Endothelial cell of umbilical vein (primary cell): ENCODE measurements around the gene HNRNPDL. TPM values are rescaled to one million over a fixed set of nuclear protein-coding genes. Genes with fewer than 3 reads are reported as not detected.

Source experiments
- BruUV-seq: library from RNA; stranded (reverse); fragments of 400-500 nt; replicated peaks from 2 replicates; lab custom pipeline; 2021; lab: Mats Ljungman, UMichigan
- CTCF ChIA-PET: fragments of 300-600, 350-600 bp; sonication (Branson Sonifier 250); formaldehyde crosslinking; loops from one replicate; lab custom pipeline; 2021; ENCODE audit warnings: antibody characterized with exemption, inconsistent platforms; lab: Charles Lee
- POLR2A ChIA-PET: fragments of 300-600, 350-600 bp; sonication (Branson Sonifier 250); formaldehyde crosslinking; loops from one replicate; lab custom pipeline; 2021; ENCODE audit warnings: antibody characterized with exemption, inconsistent platforms; lab: Charles Lee
- DNase-seq: peaks from one replicate; pipeline ENCODE4 v3.0.0-alpha.2; 2011; ENCODE audit warnings: low read depth, low spot score
- FAIRE-seq: peaks from 2 replicates; lab custom pipeline; 2011; peaks lifted over from hg19 to GRCh38; lab: Jason Lieb, UNC
- H2AFZ ChIP-seq: 2 replicates; pipeline ENCODE4 v1.6.0; 2012; ENCODE audit warnings: low read depth, low read length, control low read depth, inconsistent platforms
- H3K27ac ChIP-seq: 2 replicates; pipeline ENCODE4 v1.5.1; 2011; ENCODE audit warnings: low read depth, mild to moderate bottlenecking, control low read depth, low read length, moderate library complexity; ENCODE audit not compliant: insufficient read depth
- H3K27me3 ChIP-seq, 2 experiments: 2 replicates each; pipeline versions ENCODE4 v1.6.0 to v1.6.1; 2011; ENCODE audit warnings: low read length in 2 of 2, mixed read lengths in 1 of 2; ENCODE audit not compliant: control insufficient read depth in 2 of 2, insufficient read depth in 2 of 2
- H3K36me3 ChIP-seq, 2 experiments: 2 replicates in 1 of 2; 3 replicates in 1 of 2; pipeline ENCODE4 v1.5.1; 2011; ENCODE audit warnings: low read length in 2 of 2, mild to moderate bottlenecking in 1 of 2, moderate library complexity in 1 of 2; ENCODE audit not compliant: control insufficient read depth in 2 of 2, insufficient read depth in 2 of 2; ENCODE audit errors: extremely low read depth in 1 of 2
- H3K4me1 ChIP-seq: 3 replicates; pipeline ENCODE4 v1.5.1; 2011; ENCODE audit warnings: mild to moderate bottlenecking, low read length; ENCODE audit not compliant: control insufficient read depth, insufficient read depth; ENCODE audit errors: extremely low read depth
- H3K4me2 ChIP-seq: 2 replicates; pipeline ENCODE4 v1.6.1; 2011; ENCODE audit warnings: low read length, control low read depth, mixed read lengths; ENCODE audit not compliant: insufficient read depth
- H3K4me3 ChIP-seq, 3 experiments: fragments of 200-600 bp in 1 of 3; sonication (generic), shearing (Covaris generic) in 1 of 3; replicated peaks in 1 of 3; 2 replicates each; pipeline ENCODE4 v1.5.1; 2011 to 2016; ENCODE audit warnings: control low read depth in 3 of 3, low read length in 3 of 3, mild to moderate bottlenecking in 2 of 3, inconsistent platforms in 1 of 3, low read depth in 1 of 3, moderate library complexity in 1 of 3; ENCODE audit not compliant: insufficient read depth in 1 of 3
- H3K79me2 ChIP-seq: 2 replicates; pipeline ENCODE4 v1.6.0; 2012; ENCODE audit warnings: low read length, inconsistent platforms; ENCODE audit not compliant: control insufficient read depth, insufficient read depth
- H3K9ac ChIP-seq: replicated peaks from 2 replicates; pipeline ENCODE3; 2011; ENCODE audit warnings: low read length, control low read depth; ENCODE audit not compliant: insufficient read depth; ENCODE audit errors: extremely low read depth
- H3K9me1 ChIP-seq: replicated peaks from 3 replicates; pipeline ENCODE4 v1.6.0; 2011; ENCODE audit warnings: mild to moderate bottlenecking, low read length; ENCODE audit not compliant: control insufficient read depth, insufficient read depth; ENCODE audit errors: extremely low read depth
- H3K9me3 ChIP-seq: replicated peaks from 2 replicates; pipeline ENCODE4 v1.5.1; 2012; ENCODE audit warnings: low read length, inconsistent platforms; ENCODE audit not compliant: control insufficient read depth, insufficient read depth
- H4K20me1 ChIP-seq: replicated peaks from 2 replicates; pipeline ENCODE3; 2011; ENCODE audit warnings: mild to moderate bottlenecking, low read length; ENCODE audit not compliant: control insufficient read depth, insufficient read depth; ENCODE audit errors: extremely low read depth
- CTCF ChIP-seq, 2 donors: IDR thresholded peaks; 1 replicate in 1 of 2; 2 replicates in 1 of 2; pipeline ENCODE4 v1.5.1; 2011; ENCODE audit warnings: low read length in 2 of 2, mild to moderate bottlenecking in 2 of 2, moderate library complexity in 2 of 2, control low read depth in 1 of 2, inconsistent platforms in 1 of 2, low read depth in 1 of 2; ENCODE audit not compliant: insufficient read depth in 1 of 2; ENCODE audit errors: extremely low read depth in 1 of 2
- EZH2 ChIP-seq: IDR thresholded peaks from 2 replicates; pipeline ENCODE4 v1.6.1; 2012; ENCODE audit warnings: borderline replicate concordance, low read depth, mild to moderate bottlenecking, moderate library complexity, low read length, inconsistent platforms; ENCODE audit not compliant: severe bottlenecking
- FOS ChIP-seq: IDR thresholded peaks from 2 replicates; pipeline ENCODE4 v1.6.1; 2011; ENCODE audit warnings: mild to moderate bottlenecking, low read length, moderate library complexity, borderline replicate concordance; ENCODE audit not compliant: insufficient read depth
- GATA2 ChIP-seq: IDR thresholded peaks from 2 replicates; pipeline ENCODE4 v1.7.0; 2011; ENCODE audit warnings: low read depth, mild to moderate bottlenecking, moderate library complexity, mixed read lengths, low read length; ENCODE audit not compliant: insufficient read length, insufficient read depth
- JUN ChIP-seq: IDR thresholded peaks from 2 replicates; pipeline ENCODE4 v1.6.1; 2011; ENCODE audit warnings: borderline replicate concordance, low read depth; ENCODE audit not compliant: insufficient read length, insufficient read depth
- MAX ChIP-seq: IDR thresholded peaks from 2 replicates; pipeline ENCODE4 v1.6.1; 2011; ENCODE audit not compliant: insufficient read depth, insufficient read length
- MYC ChIP-seq: IDR thresholded peaks from one replicate; pipeline ENCODE4 v1.6.1; 2011; ENCODE audit warnings: mild to moderate bottlenecking, low read depth, low read length
- POLR2A ChIP-seq: IDR thresholded peaks from 2 replicates; pipeline ENCODE4 v1.6.1; 2012; ENCODE audit warnings: low read depth, mild to moderate bottlenecking, control low read depth, low read length
- POLR2AphosphoS5 ChIP-seq: IDR thresholded peaks from 2 replicates; pipeline ENCODE4 v1.6.1; 2012; ENCODE audit warnings: low read depth, mild to moderate bottlenecking, control low read depth, low read length, moderate library complexity; ENCODE audit not compliant: insufficient read depth
- dilution Hi-C: fragments of 300-500 bp; cut with MboI; formaldehyde crosslinking; loops from one replicate; pipeline ENCODE4 v1.15.0; 2019; ENCODE audit warnings: low sequenced_read_pairs; ENCODE audit not compliant: extremely low pct_ligation_motif_present
- intact Hi-C: fragments of 100-400 bp; cut with micrococcal nuclease; formaldehyde crosslinking; loops from one replicate; pipeline ENCODE4 v1.10.0; 2022
- polyA plus RNA-seq, 4 experiments: library from polyadenylated mRNA; depleted of rRNA in 3 of 4; stranded (reverse) in 3 of 4; unstranded in 1 of 4; fragments of >200 nt; gene quantifications; 2 replicates each; pipeline versions ENCODE4 v1.2.1 to v1.2.3, GENCODE V29; 2011 to 2012; ENCODE audit warnings: missing spikeins in 1 of 4
- total RNA-seq: library from RNA; stranded (reverse); gene quantifications from 2 replicates; pipeline ENCODE4 v1.2.3, GENCODE V29; 2021

HNRNPDL gene
- total and polyA plus RNA-seq, 2 donors (not counting 3 experiments of a cell fraction or from before 2014, with no cell fraction given) = 160 to 292 TPM

- H3K4me3 ChIP-seq = no peak overlapping the region
- no TSS peak for BruUV-seq
- H3K4me2 ChIP-seq = no peak overlapping the region
- ChIA-PET POLR2A (no interaction called here), CTCF (interaction anchor here (17.0 kb wide), 1 partner anchor 273 kb away, joined by 500 read pairs; no protein-coding TSS in a partner anchor)
- H3K36me3 ChIP-seq = peaks cover 2 to 3% of the 10 kb centered on the region in 2 experiments
- H3K79me2 ChIP-seq = no peaks in the 10 kb centered on the region
- H3K4me1 ChIP-seq = no peaks in the 10 kb centered on the region
- no peak for TF ChIP-seq MYC
- no peak for TF ChIP-seq CTCF (IDR thresholded peaks at IDR 0.05; ENCODE audit: extremely low read depth in 1 of 2, insufficient read depth in 1 of 2, low read depth in 1 of 2, low read length in 2 of 2)
- no peak overlapping the region for H3K27ac ChIP-seq
- no peak overlapping the region for H3K9ac ChIP-seq
- intact Hi-C loops = loop anchor here (5.0 kb wide), 1 partner anchor 50 kb away; no protein-coding TSS in a partner anchor
- H4K20me1 ChIP-seq = no peaks in the 10 kb centered on the region
- dilution Hi-C loops = no loop called here
- no peaks in the 10 kb centered on the region for H3K9me3 ChIP-seq
- DNase-seq (peak; percentile 12), FAIRE-seq (peak; percentile 74)
- no peaks in the 10 kb centered on the region for H3K27me3 ChIP-seq
- no peak overlapping the region for H2AFZ ChIP-seq
- no peaks in the 10 kb centered on the region for H3K9me1 ChIP-seq
Measured at GRCh38 chr4:82467471-82467870, 37.2 kb upstream of the HNRNPDL start.

GRCh38 chr4:82463221-82463620 lies 33.0 kb upstream of the HNRNPDL start:
- POLR2A ChIA-PET = no interaction called here
- Histone ChIP-seq H3K4me3 (no peak overlapping the region), H4K20me1 (no peaks in the 10 kb centered on the region), H3K27me3 (no peaks in the 10 kb centered on the region), H3K27ac (no peak overlapping the region), H3K9me3 (no peaks in the 10 kb centered on the region), H3K79me2 (no peaks in the 10 kb centered on the region), H3K4me2 (no peak overlapping the region), H3K36me3 (peaks cover 5 to 9% of the 10 kb centered on the region in 2 experiments), H3K9ac (no peak overlapping the region), H2AFZ (no peak overlapping the region), H3K4me1 (no peaks in the 10 kb centered on the region), H3K9me1 (no peaks in the 10 kb centered on the region)
- intact Hi-C loops (loop anchor here (2.0 to 5.0 kb wide), 6 partner anchors 98 to 819 kb away; partner anchors contain the start of genes COQ2 and TMEM150C), dilution Hi-C loops (no loop called here)
- TF ChIP-seq GATA2 = no peak
- no peak for TF ChIP-seq FOS
- TF ChIP-seq MYC = no peak
- no peak for TF ChIP-seq POLR2A
- TF ChIP-seq MAX = no peak
- TF ChIP-seq JUN = no peak
- TF ChIP-seq POLR2AphosphoS5 = no peak
- TF ChIP-seq CTCF (IDR thresholded peaks at IDR 0.05; ENCODE audit: extremely low read depth in 1 of 2, insufficient read depth in 1 of 2, low read depth in 1 of 2, low read length in 2 of 2) = no peak
- no peak for TF ChIP-seq EZH2
- CTCF ChIA-PET = interaction anchor here (1.1 to 17.0 kb wide), 9 partner anchors 12 to 343 kb away, joined by 4 to 500 read pairs (median 8); partner anchors contain the start of gene SCD5
- no peak for FAIRE-seq
- no peak for DNase-seq
- BruUV-seq = no TSS peak
